Fibroblast of lung (primary cell): ENCODE results near the gene C21orf58.

Experiments
- EZH2 ChIP-seq: IDR thresholded peaks from 2 replicates; pipeline ENCODE4 v1.5.1; 2012; ENCODE audit warnings: low read length, control low read depth, mild to moderate bottlenecking; ENCODE audit errors: missing control alignments
- TF ChIP-seq, protein P1 (sequence below), 2 donors: IDR thresholded peaks in 1 of 2; conservative IDR thresholded peaks in 1 of 2; 1 replicate in 1 of 2; 2 replicates in 1 of 2; pipeline ENCODE4 v1.5.1; 2011 to 2012; ENCODE audit warnings: low read length in 2 of 2, control low read depth in 1 of 2, inconsistent platforms in 1 of 2, low read depth in 1 of 2, mild to moderate bottlenecking in 1 of 2

DNA sequence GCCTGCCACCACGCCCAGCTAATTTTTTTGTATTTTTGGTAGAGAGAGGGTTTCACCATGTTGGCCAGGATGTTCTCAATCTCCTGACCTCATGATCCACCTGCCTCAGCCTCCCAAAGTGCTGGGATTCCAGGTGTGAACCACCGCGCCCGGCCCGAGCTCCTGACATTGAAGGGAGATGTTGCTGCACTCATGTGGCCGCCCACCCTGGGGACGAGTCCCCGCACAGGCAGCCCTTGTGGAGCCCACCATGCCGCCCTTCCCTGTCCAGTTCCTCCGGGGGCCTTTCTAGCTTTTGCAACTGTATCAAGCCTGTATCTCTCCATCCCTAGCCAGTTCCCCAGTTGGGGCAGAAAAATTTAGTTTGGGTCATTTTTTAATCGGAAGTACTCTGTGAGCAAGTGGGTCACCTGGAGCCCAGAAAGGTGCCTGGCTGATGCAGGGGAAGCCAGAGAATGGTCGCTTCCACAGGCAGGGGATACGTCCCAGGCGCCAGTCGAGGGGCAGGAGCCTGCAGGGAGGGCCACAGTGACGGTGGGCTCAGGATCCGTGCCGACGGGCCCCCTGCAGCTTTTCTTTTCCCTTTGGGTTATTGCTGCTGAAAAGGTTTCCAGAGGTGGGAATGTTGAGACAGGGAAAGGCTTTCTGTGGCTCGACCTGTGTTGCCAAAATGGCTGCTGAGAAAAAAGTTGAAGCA is 20.7 kb upstream of the C21orf58 start:
- TF ChIP-seq, protein P1, sequence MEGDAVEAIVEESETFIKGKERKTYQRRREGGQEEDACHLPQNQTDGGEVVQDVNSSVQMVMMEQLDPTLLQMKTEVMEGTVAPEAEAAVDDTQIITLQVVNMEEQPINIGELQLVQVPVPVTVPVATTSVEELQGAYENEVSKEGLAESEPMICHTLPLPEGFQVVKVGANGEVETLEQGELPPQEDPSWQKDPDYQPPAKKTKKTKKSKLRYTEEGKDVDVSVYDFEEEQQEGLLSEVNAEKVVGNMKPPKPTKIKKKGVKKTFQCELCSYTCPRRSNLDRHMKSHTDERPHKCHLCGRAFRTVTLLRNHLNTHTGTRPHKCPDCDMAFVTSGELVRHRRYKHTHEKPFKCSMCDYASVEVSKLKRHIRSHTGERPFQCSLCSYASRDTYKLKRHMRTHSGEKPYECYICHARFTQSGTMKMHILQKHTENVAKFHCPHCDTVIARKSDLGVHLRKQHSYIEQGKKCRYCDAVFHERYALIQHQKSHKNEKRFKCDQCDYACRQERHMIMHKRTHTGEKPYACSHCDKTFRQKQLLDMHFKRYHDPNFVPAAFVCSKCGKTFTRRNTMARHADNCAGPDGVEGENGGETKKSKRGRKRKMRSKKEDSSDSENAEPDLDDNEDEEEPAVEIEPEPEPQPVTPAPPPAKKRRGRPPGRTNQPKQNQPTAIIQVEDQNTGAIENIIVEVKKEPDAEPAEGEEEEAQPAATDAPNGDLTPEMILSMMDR (conservative IDR thresholded peaks at IDR 0.05 in 1 of 2, IDR thresholded peaks at IDR 0.05 in 1 of 2; ENCODE audit: low read depth in 1 of 2, low read length in 2 of 2), result no peak
- no peak for TF ChIP-seq EZH2
